Stimulated activated naive B cell treated with anti-CD40 and anti-IgM and Interleukin-4, amounts not matched to agents 10 μg/mL and 1 μg/mL and 100 μg/mL, for 72 hours (primary cell): ENCODE measurements around the gene NFKBIL1.
"Not testable (repeated sequence)": the region's sequence is repeated elsewhere in the genome, so short reads cannot be mapped to it uniquely, and the experiment has no call there.

Experiments
- ATAC-seq, 2 donors: fragments of 150-1000 bp; cut with Tn5 transposase; replicated peaks; 2 replicates each; pipeline ENCODE4 v1.10.0; 2021; ENCODE audit warnings: moderate library complexity in 1 of 2
- DNase-seq: peaks from one replicate; pipeline ENCODE4 v3.0.0; 2021
- H3K27ac Mint-ChIP-seq: one replicate; pipeline ENCODE4 v1.8.0; 2022; ENCODE audit warnings: mild to moderate bottlenecking, mixed read lengths
- H3K27me3 Mint-ChIP-seq, 2 donors: one replicate each; pipeline ENCODE4 v1.8.0; 2022; ENCODE audit warnings: mixed read lengths in 2 of 2
- H3K36me3 Mint-ChIP-seq, 2 donors: one replicate each; pipeline ENCODE4 v1.8.0; 2022; ENCODE audit warnings: mixed read lengths in 2 of 2, mild to moderate bottlenecking in 1 of 2
- H3K4me1 Mint-ChIP-seq, 2 donors: one replicate each; pipeline ENCODE4 v1.8.0; 2022; ENCODE audit warnings: mixed read lengths in 2 of 2, mild to moderate bottlenecking in 1 of 2
- H3K4me3 Mint-ChIP-seq, 2 donors: one replicate each; pipeline ENCODE4 v1.8.0; 2022; ENCODE audit warnings: mild to moderate bottlenecking in 2 of 2, mixed read lengths in 2 of 2, moderate library complexity in 1 of 2
- H3K9me3 Mint-ChIP-seq, 2 donors: one replicate each; pipeline ENCODE4 v1.8.0; 2022; ENCODE audit warnings: mixed read lengths in 2 of 2, mild to moderate bottlenecking in 1 of 2

NFKBIL1 gene

GRCh38 chr6:31588871-31589650 is 41.7 kb downstream of the NFKBIL1 start:
- H3K9me3 Mint-ChIP-seq: no peaks in the 10 kb centered on the region
- ATAC-seq: peak in 1 of 2 donors; percentile 15
- H3K27ac Mint-ChIP-seq: peak overlapping the region; percentile 88
- no peaks in the 10 kb centered on the region for H3K27me3 Mint-ChIP-seq
- DNase-seq: no peak
- H3K36me3 Mint-ChIP-seq: peaks cover 0 to 2% of the 10 kb centered on the region in 2 donors
- H3K4me1 Mint-ChIP-seq: peaks cover 46 to 68% of the 10 kb centered on the region in 2 donors
- H3K4me3 Mint-ChIP-seq: peak overlapping the region; percentile 19 to 43

GRCh38 chr6:31590691-31591090 is 43.3 kb downstream of the NFKBIL1 start:
- ATAC-seq, H3K27me3 Mint-ChIP-seq, DNase-seq, H3K36me3 Mint-ChIP-seq, H3K4me3 Mint-ChIP-seq, H3K9me3 Mint-ChIP-seq, H3K27ac Mint-ChIP-seq: not testable (repeated sequence)
- H3K4me1 Mint-ChIP-seq: peaks cover 41 to 63% of the 10 kb centered on the region in 2 donors

GRCh38 chr6:31592396-31592771 is 45.0 kb downstream of the NFKBIL1 start:
- Mint-ChIP-seq H3K27ac (peak overlapping the region; percentile 89), H3K4me1 (peaks cover 39 to 61% of the 10 kb centered on the region in 2 donors), H3K9me3 (no peaks in the 10 kb centered on the region), H3K36me3 (peaks cover 0 to 2% of the 10 kb centered on the region in 2 donors), H3K27me3 (no peaks in the 10 kb centered on the region), H3K4me3 (peak overlapping the region; percentile 44 to 62)
- no peak for DNase-seq
- ATAC-seq: peak; percentile 2 to 8

GRCh38 chr6:31597006-31597405 is 49.6 kb downstream of the NFKBIL1 start:
- Mint-ChIP-seq H3K27me3 (no peaks in the 10 kb centered on the region), H3K4me3 (no peak overlapping the region), H3K36me3 (no peaks in the 10 kb centered on the region), H3K27ac (no peak overlapping the region), H3K4me1 (peaks cover 33 to 47% of the 10 kb centered on the region in 2 donors), H3K9me3 (no peaks in the 10 kb centered on the region)
- DNase-seq: no peak
- peak; percentile 68 to 70 for ATAC-seq

- Mint-ChIP-seq H3K4me3 (no peak overlapping the region), H3K27me3 (no peaks in the 10 kb centered on the region), H3K36me3 (no peaks in the 10 kb centered on the region), H3K9me3 (no peaks in the 10 kb centered on the region), H3K27ac (no peak overlapping the region), H3K4me1 (no peaks in the 10 kb centered on the region)
- DNase-seq: no peak
- ATAC-seq: no peak
Observed at GRCh38 chr6:31607317-31607716, 59.9 kb downstream of the NFKBIL1 start.
